ENCODE data around the gene RAX2.

The RAX2 gene

GRCh38 chr19:3804429-3804828, 32.4 kb upstream of the RAX2 start:
- no peaks in the 10 kb centered on the region for H3K36me3 ChIP-seq (ENCODE audit: insufficient read depth, low read length)
- TF ChIP-seq EZH2 (IDR thresholded peaks at IDR 0.05) (no peak), POLR2AphosphoS5 (IDR thresholded peaks at IDR 0.05; ENCODE audit: borderline replicate concordance, low read depth, low read length) (no peak), FOXP2 (optimal IDR thresholded peaks at IDR 0.05; ENCODE audit: control extremely low read depth, extremely low read length, insufficient read depth) (no peak)
- H3K4me3 ChIP-seq = no peak overlapping the region
- no peak overlapping the region for H3K9ac ChIP-seq (ENCODE audit: insufficient read length)
- H3K27ac ChIP-seq = no peak overlapping the region
- H3K9me3 ChIP-seq (ENCODE audit: low read depth, low read length) = no peaks in the 10 kb centered on the region
- DNase-seq (ENCODE audit: low read depth, low spot score) = no peak

- Histone ChIP-seq H3K27ac (no peak overlapping the region), H3K4me3 (no peak overlapping the region), H3K9me3 (ENCODE audit: low read depth, low read length) (no peaks in the 10 kb centered on the region), H3K9ac (ENCODE audit: insufficient read length) (no peak overlapping the region), H3K36me3 (ENCODE audit: insufficient read depth, low read length) (no peaks in the 10 kb centered on the region)
- TF ChIP-seq POLR2AphosphoS5 (IDR thresholded peaks at IDR 0.05; ENCODE audit: borderline replicate concordance, low read depth, low read length) (no peak), FOXP2 (optimal IDR thresholded peaks at IDR 0.05; ENCODE audit: control extremely low read depth, extremely low read length, insufficient read depth) (no peak), EZH2 (IDR thresholded peaks at IDR 0.05) (no peak)
- no peak for DNase-seq (ENCODE audit: low read depth, low spot score)
Measured at GRCh38 chr19:3803986-3804385, 32.0 kb upstream of the RAX2 start.

GRCh38 chr19:3803114-3803888, 31.3 kb upstream of the RAX2 start:
- Histone ChIP-seq H3K27ac (no peak overlapping the region), H3K9me3 (ENCODE audit: low read depth, low read length) (no peaks in the 10 kb centered on the region), H3K9ac (ENCODE audit: insufficient read length) (no peak overlapping the region), H3K36me3 (ENCODE audit: insufficient read depth, low read length) (no peaks in the 10 kb centered on the region), H3K4me3 (no peak overlapping the region)
- TF ChIP-seq FOXP2 (optimal IDR thresholded peaks at IDR 0.05; ENCODE audit: control extremely low read depth, extremely low read length, insufficient read depth) (no peak), POLR2AphosphoS5 (IDR thresholded peaks at IDR 0.05; ENCODE audit: borderline replicate concordance, low read depth, low read length) (no peak), EZH2 (IDR thresholded peaks at IDR 0.05) (no peak)
- DNase-seq (ENCODE audit: low read depth, low spot score) = no peak

GRCh38 chr19:3801412-3802096, 29.5 kb upstream of the RAX2 start:
- no peak overlapping the region for H3K4me3 ChIP-seq
- DNase-seq (ENCODE audit: low read depth, low spot score) = no peak
- H3K27ac ChIP-seq = no peak overlapping the region
- H3K9ac ChIP-seq (ENCODE audit: insufficient read length) = no peak overlapping the region
- TF ChIP-seq FOXP2 (optimal IDR thresholded peaks at IDR 0.05; ENCODE audit: control extremely low read depth, extremely low read length, insufficient read depth) = no peak
- TF ChIP-seq EZH2 (IDR thresholded peaks at IDR 0.05) = no peak
- TF ChIP-seq POLR2AphosphoS5 (IDR thresholded peaks at IDR 0.05; ENCODE audit: borderline replicate concordance, low read depth, low read length) = no peak
- H3K9me3 ChIP-seq (ENCODE audit: low read depth, low read length) = no peaks in the 10 kb centered on the region
- H3K36me3 ChIP-seq (ENCODE audit: insufficient read depth, low read length) = no peaks in the 10 kb centered on the region

GRCh38 chr19:3800996-3801395, 29.0 kb upstream of the RAX2 start:
- no peak overlapping the region for H3K9ac ChIP-seq (ENCODE audit: insufficient read length)
- H3K36me3 ChIP-seq (ENCODE audit: insufficient read depth, low read length) = no peaks in the 10 kb centered on the region
- no peaks in the 10 kb centered on the region for H3K9me3 ChIP-seq (ENCODE audit: low read depth, low read length)
- no peak for TF ChIP-seq POLR2AphosphoS5 (IDR thresholded peaks at IDR 0.05; ENCODE audit: borderline replicate concordance, low read depth, low read length)
- no peak for TF ChIP-seq FOXP2 (optimal IDR thresholded peaks at IDR 0.05; ENCODE audit: control extremely low read depth, extremely low read length, insufficient read depth)
- no peak overlapping the region for H3K27ac ChIP-seq
- DNase-seq (ENCODE audit: low read depth, low spot score) = no peak
- H3K4me3 ChIP-seq = no peak overlapping the region

- Histone ChIP-seq H3K4me3 (no peak overlapping the region), H3K9me3 (ENCODE audit: low read depth, low read length) (no peaks in the 10 kb centered on the region), H3K36me3 (ENCODE audit: insufficient read depth, low read length) (no peaks in the 10 kb centered on the region), H3K27ac (no peak overlapping the region), H3K9ac (ENCODE audit: insufficient read length) (no peak overlapping the region)
- no peak for TF ChIP-seq POLR2AphosphoS5 (IDR thresholded peaks at IDR 0.05; ENCODE audit: borderline replicate concordance, low read depth, low read length)
- TF ChIP-seq FOXP2 (optimal IDR thresholded peaks at IDR 0.05; ENCODE audit: control extremely low read depth, extremely low read length, insufficient read depth) = no peak
- no peak for TF ChIP-seq EZH2 (IDR thresholded peaks at IDR 0.05)
- no peak for DNase-seq (ENCODE audit: low read depth, low spot score)
Measured at GRCh38 chr19:3798137-3798536, 26.1 kb upstream of the RAX2 start.

GRCh38 chr19:3796358-3796757, 24.3 kb upstream of the RAX2 start:
- H3K9ac ChIP-seq (ENCODE audit: insufficient read length) = no peak overlapping the region
- no peaks in the 10 kb centered on the region for H3K36me3 ChIP-seq (ENCODE audit: insufficient read depth, low read length)
- H3K27ac ChIP-seq = no peak overlapping the region
- TF ChIP-seq FOXP2 (optimal IDR thresholded peaks at IDR 0.05; ENCODE audit: control extremely low read depth, extremely low read length, insufficient read depth) (no peak), EZH2 (IDR thresholded peaks at IDR 0.05) (no peak), POLR2AphosphoS5 (IDR thresholded peaks at IDR 0.05; ENCODE audit: borderline replicate concordance, low read depth, low read length) (no peak)
- no peaks in the 10 kb centered on the region for H3K9me3 ChIP-seq (ENCODE audit: low read depth, low read length)
- no peak for DNase-seq (ENCODE audit: low read depth, low spot score)
- no peak overlapping the region for H3K4me3 ChIP-seq

- DNase-seq (ENCODE audit: low read depth, low spot score) = no peak
- Histone ChIP-seq H3K27ac (no peak overlapping the region), H3K9me3 (ENCODE audit: low read depth, low read length) (no peaks in the 10 kb centered on the region), H3K9ac (ENCODE audit: insufficient read length) (no peak overlapping the region), H3K4me3 (no peak overlapping the region), H3K36me3 (ENCODE audit: insufficient read depth, low read length) (no peaks in the 10 kb centered on the region)
- TF ChIP-seq POLR2AphosphoS5 (IDR thresholded peaks at IDR 0.05; ENCODE audit: borderline replicate concordance, low read depth, low read length) = no peak
- TF ChIP-seq FOXP2 (optimal IDR thresholded peaks at IDR 0.05; ENCODE audit: control extremely low read depth, extremely low read length, insufficient read depth) = no peak
- no peak for TF ChIP-seq EZH2 (IDR thresholded peaks at IDR 0.05)
Measured at GRCh38 chr19:3793799-3794198, 21.8 kb upstream of the RAX2 start.
